HL-60 (cell line): ENCODE measurements around the gene NAALADL1.

Experiments used
- CTCF ChIP-seq: IDR thresholded peaks from one replicate; pipeline ENCODE4 v1.5.1; 2011; ENCODE audit warnings: low read length, control low read depth, inconsistent platforms; ENCODE audit not compliant: insufficient read depth
- GABPA ChIP-seq: IDR thresholded peaks from 2 replicates; pipeline ENCODE4 v1.6.1; 2012; ENCODE audit warnings: low read depth
- POLR2AphosphoS5 ChIP-seq: IDR thresholded peaks from 2 replicates; pipeline ENCODE4 v1.6.1; 2012; ENCODE audit warnings: low read depth
- TF ChIP-seq, protein P1 (sequence below): IDR thresholded peaks from 2 replicates; pipeline ENCODE4 v1.6.1; 2012; ENCODE audit warnings: low read depth; ENCODE audit not compliant: insufficient replicate concordance

DNA sequence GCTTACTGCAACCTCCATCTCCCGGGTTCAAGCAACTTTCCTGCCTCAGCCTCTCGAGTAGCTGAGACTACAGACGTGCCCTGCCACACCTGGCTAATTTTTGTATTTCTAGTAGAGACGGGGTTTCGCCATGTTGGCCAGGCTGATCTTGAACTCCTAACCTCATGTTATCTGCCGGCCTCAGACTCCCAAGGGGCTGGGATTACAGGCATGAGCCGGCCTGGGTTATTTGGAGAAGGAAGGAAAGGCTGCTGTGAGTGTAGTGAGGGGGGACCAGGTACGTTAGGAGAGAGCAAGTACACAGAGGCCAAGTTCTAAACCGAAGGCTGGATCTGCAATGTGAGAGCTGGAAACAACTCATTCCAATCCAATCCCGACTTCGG, 62.0 kb downstream of the NAALADL1 start:
- TF ChIP-seq CTCF (no peak), POLR2AphosphoS5 (no peak), GABPA (no peak)
- TF ChIP-seq, protein P1, sequence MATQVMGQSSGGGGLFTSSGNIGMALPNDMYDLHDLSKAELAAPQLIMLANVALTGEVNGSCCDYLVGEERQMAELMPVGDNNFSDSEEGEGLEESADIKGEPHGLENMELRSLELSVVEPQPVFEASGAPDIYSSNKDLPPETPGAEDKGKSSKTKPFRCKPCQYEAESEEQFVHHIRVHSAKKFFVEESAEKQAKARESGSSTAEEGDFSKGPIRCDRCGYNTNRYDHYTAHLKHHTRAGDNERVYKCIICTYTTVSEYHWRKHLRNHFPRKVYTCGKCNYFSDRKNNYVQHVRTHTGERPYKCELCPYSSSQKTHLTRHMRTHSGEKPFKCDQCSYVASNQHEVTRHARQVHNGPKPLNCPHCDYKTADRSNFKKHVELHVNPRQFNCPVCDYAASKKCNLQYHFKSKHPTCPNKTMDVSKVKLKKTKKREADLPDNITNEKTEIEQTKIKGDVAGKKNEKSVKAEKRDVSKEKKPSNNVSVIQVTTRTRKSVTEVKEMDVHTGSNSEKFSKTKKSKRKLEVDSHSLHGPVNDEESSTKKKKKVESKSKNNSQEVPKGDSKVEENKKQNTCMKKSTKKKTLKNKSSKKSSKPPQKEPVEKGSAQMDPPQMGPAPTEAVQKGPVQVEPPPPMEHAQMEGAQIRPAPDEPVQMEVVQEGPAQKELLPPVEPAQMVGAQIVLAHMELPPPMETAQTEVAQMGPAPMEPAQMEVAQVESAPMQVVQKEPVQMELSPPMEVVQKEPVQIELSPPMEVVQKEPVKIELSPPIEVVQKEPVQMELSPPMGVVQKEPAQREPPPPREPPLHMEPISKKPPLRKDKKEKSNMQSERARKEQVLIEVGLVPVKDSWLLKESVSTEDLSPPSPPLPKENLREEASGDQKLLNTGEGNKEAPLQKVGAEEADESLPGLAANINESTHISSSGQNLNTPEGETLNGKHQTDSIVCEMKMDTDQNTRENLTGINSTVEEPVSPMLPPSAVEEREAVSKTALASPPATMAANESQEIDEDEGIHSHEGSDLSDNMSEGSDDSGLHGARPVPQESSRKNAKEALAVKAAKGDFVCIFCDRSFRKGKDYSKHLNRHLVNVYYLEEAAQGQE: no peak
